Activated B cell treated with CpG ODN at 0.5 μM for 24 hours (primary cell): ENCODE results near the gene FXYD7. TPM values are rescaled to one million over a fixed set of nuclear protein-coding genes. Genes with fewer than 3 reads are reported as not detected.
A peak's percentile ranks its signal among the peaks of the same experiment; 100 is the strongest.
"Not testable (repeated sequence)": the region's sequence is repeated elsewhere in the genome, so short reads cannot be mapped to it uniquely, and the experiment has no call there.

ENCODE experiments used
- ATAC-seq: fragments of 200-7000 bp; cut with Tn5 transposase; one replicate; pipeline ENCODE4 v1.10.0; 2021; ENCODE audit warnings: low read depth, mild to moderate bottlenecking, moderate library complexity
- CTCF ChIA-PET: fragments of 350-600 bp; sonication (Branson Sonifier 250); formaldehyde crosslinking; loops from one replicate; lab custom pipeline; 2021; ENCODE audit warnings: antibody characterized with exemption; lab: Charles Lee
- POLR2A ChIA-PET: fragments of 350-600 bp; sonication (Branson Sonifier 250); formaldehyde crosslinking; loops from one replicate; lab custom pipeline; 2021; ENCODE audit warnings: antibody characterized with exemption; lab: Charles Lee
- DNase-seq: peaks from one replicate; pipeline ENCODE4 v3.0.0; 2022
- H3K27ac Mint-ChIP-seq: one replicate; pipeline ENCODE4 v1.8.0; 2020; ENCODE audit warnings: mixed read lengths
- H3K27me3 Mint-ChIP-seq: one replicate; pipeline ENCODE4 v1.8.0; 2021; ENCODE audit warnings: mixed read lengths
- H3K36me3 Mint-ChIP-seq: one replicate; pipeline ENCODE4 v1.8.0; 2021; ENCODE audit warnings: low read depth, mixed read lengths
- H3K4me1 Mint-ChIP-seq: one replicate; pipeline ENCODE4 v1.8.0; 2021; ENCODE audit warnings: mixed read lengths
- H3K4me3 Mint-ChIP-seq: one replicate; pipeline ENCODE4 v1.8.0; 2020; ENCODE audit warnings: mild to moderate bottlenecking, mixed read lengths
- H3K9me3 Mint-ChIP-seq: one replicate; pipeline ENCODE4 v1.8.0; 2020; ENCODE audit warnings: mixed read lengths
- CTCF ChIP-seq: fragments of 200-600 bp; IDR thresholded peaks from one replicate; pipeline ENCODE4 v1.8.0; 2022; ENCODE audit warnings: antibody characterized with exemption, mild to moderate bottlenecking
- intact Hi-C: fragments of 100-400 bp; cut with micrococcal nuclease; formaldehyde crosslinking; loops from one replicate; pipeline ENCODE4 v1.15.1; 2024
- total RNA-seq: library from RNA; stranded (reverse); gene quantifications from 2 replicates; pipeline ENCODE4 v1.2.3, GENCODE V29; 2022

Gene FXYD7
- total RNA-seq, 1 donor from 2014 or later: 3.0 TPM

GRCh38 chr19:35125270-35125717, 17.8 kb upstream of the FXYD7 start:
- CTCF ChIA-PET: interaction anchor here (1.2 kb wide), 1 partner anchor 370 kb away, joined by 3 read pairs; no protein-coding TSS in a partner anchor
- Mint-ChIP-seq H3K4me1 (peaks cover 14% of the 10 kb centered on the region), H3K9me3 (no peaks in the 10 kb centered on the region), H3K27ac (no peak overlapping the region), H3K36me3 (no peaks in the 10 kb centered on the region), H3K4me3 (no peak overlapping the region), H3K27me3 (no peaks in the 10 kb centered on the region)
- POLR2A ChIA-PET: interaction anchor here (1.0 kb wide), 1 partner anchor 10 kb away, joined by 6 read pairs; the partner anchor contains the start of gene LGI4
- no peak for TF ChIP-seq CTCF
- intact Hi-C loops: no loop called here
- ATAC-seq (no peak), DNase-seq (no peak)

GRCh38 chr19:35125749-35126623, 17.1 kb upstream of the FXYD7 start:
- H3K27me3 Mint-ChIP-seq: no peaks in the 10 kb centered on the region
- POLR2A ChIA-PET: no interaction called here
- DNase-seq (no peak), ATAC-seq (no peak)
- peak overlapping the region; percentile 5 for H3K4me3 Mint-ChIP-seq
- CTCF ChIA-PET: no interaction called here
- intact Hi-C loops: no loop called here
- H3K4me1 Mint-ChIP-seq: peaks cover 14% of the 10 kb centered on the region
- no peaks in the 10 kb centered on the region for H3K9me3 Mint-ChIP-seq
- TF ChIP-seq CTCF: no peak
- H3K27ac Mint-ChIP-seq: no peak overlapping the region
- H3K36me3 Mint-ChIP-seq: no peaks in the 10 kb centered on the region

GRCh38 chr19:35126624-35126959, 16.5 kb upstream of the FXYD7 start:
- Mint-ChIP-seq H3K27ac (no peak overlapping the region), H3K9me3 (no peaks in the 10 kb centered on the region), H3K27me3 (no peaks in the 10 kb centered on the region), H3K4me1 (peaks cover 14% of the 10 kb centered on the region), H3K4me3 (no peak overlapping the region), H3K36me3 (no peaks in the 10 kb centered on the region)
- CTCF ChIA-PET: interaction anchor here (1.3 kb wide), 1 partner anchor 10 kb away, joined by 4 read pairs; no protein-coding TSS in a partner anchor
- ATAC-seq (no peak), DNase-seq (no peak)
- intact Hi-C loops: no loop called here
- POLR2A ChIA-PET: no interaction called here
- no peak for TF ChIP-seq CTCF

GRCh38 chr19:35127871-35128270, 15.2 kb upstream of the FXYD7 start:
- intact Hi-C loops: no loop called here
- ChIA-PET CTCF (interaction anchor here (1.3 kb wide), 1 partner anchor 11 kb away, joined by 4 read pairs; no protein-coding TSS in a partner anchor), POLR2A (no interaction called here)
- peaks cover 14% of the 10 kb centered on the region for H3K4me1 Mint-ChIP-seq
- no peaks in the 10 kb centered on the region for H3K27me3 Mint-ChIP-seq
- no peaks in the 10 kb centered on the region for H3K36me3 Mint-ChIP-seq
- H3K9me3 Mint-ChIP-seq: no peaks in the 10 kb centered on the region
- no peak overlapping the region for H3K27ac Mint-ChIP-seq
- ATAC-seq: no peak
- no peak for TF ChIP-seq CTCF
- DNase-seq: no peak
- H3K4me3 Mint-ChIP-seq: no peak overlapping the region

GRCh38 chr19:35128398-35129057, 14.5 kb upstream of the FXYD7 start:
- Mint-ChIP-seq H3K9me3 (no peaks in the 10 kb centered on the region), H3K27ac (no peak overlapping the region), H3K27me3 (no peaks in the 10 kb centered on the region), H3K4me3 (no peak overlapping the region), H3K36me3 (no peaks in the 10 kb centered on the region), H3K4me1 (peaks cover 14% of the 10 kb centered on the region)
- ChIA-PET CTCF (no interaction called here), POLR2A (no interaction called here)
- DNase-seq: no peak
- no peak for ATAC-seq
- intact Hi-C loops: no loop called here
- TF ChIP-seq CTCF: no peak

GRCh38 chr19:35129724-35130274, 13.3 kb upstream of the FXYD7 start:
- DNase-seq, CTCF ChIA-PET, H3K9me3 Mint-ChIP-seq, ATAC-seq, POLR2A ChIA-PET, H3K36me3 Mint-ChIP-seq, intact Hi-C loops, H3K4me3 Mint-ChIP-seq, H3K4me1 Mint-ChIP-seq, H3K27ac Mint-ChIP-seq, H3K27me3 Mint-ChIP-seq: not testable (repeated sequence)
